OCI-LY1 (cell line): ENCODE data around the gene BLACAT1.

Experiments used
- H2AFZ ChIP-seq: fragments of 200-600 bp; sonication (generic), shearing (Covaris generic); 2 replicates; pipeline ENCODE4 v1.6.0; 2014; ENCODE audit warnings: antibody characterized with exemption, mild to moderate bottlenecking, low read length
- H3F3A ChIP-seq: fragments of 200-600 bp; sonication (generic), shearing (Covaris generic); 2 replicates; pipeline ENCODE4 v1.6.0; 2014; ENCODE audit warnings: mild to moderate bottlenecking, antibody characterized with exemption, low read length, moderate library complexity; ENCODE audit not compliant: insufficient read depth
- H3K27ac ChIP-seq: fragments of 200-600 bp; sonication (generic); 2 replicates; pipeline ENCODE4 v1.5.1; 2014; ENCODE audit warnings: low read length, mixed run types, mild to moderate bottlenecking, low read depth; ENCODE audit not compliant: poor library complexity, severe bottlenecking
- H3K27me3 ChIP-seq: fragments of 200-600 bp; sonication (generic); 2 replicates; pipeline ENCODE4 v1.6.0; 2014; ENCODE audit warnings: antibody characterized with exemption, mild to moderate bottlenecking, low read length, moderate library complexity; ENCODE audit not compliant: insufficient read depth
- H3K36me3 ChIP-seq: fragments of 200-600 bp; sonication (generic); 2 replicates; pipeline ENCODE4 v1.6.1; 2014; ENCODE audit warnings: mild to moderate bottlenecking, antibody characterized with exemption, low read length, moderate library complexity, mixed read lengths; ENCODE audit not compliant: insufficient read depth
- H3K4me1 ChIP-seq: fragments of 200-600 bp; sonication (generic); 2 replicates; pipeline ENCODE4 v1.5.1; 2014; ENCODE audit warnings: mild to moderate bottlenecking, low read length, moderate library complexity; ENCODE audit not compliant: insufficient read depth, severe bottlenecking
- H3K4me2 ChIP-seq: fragments of 200-600 bp; sonication (generic), shearing (Covaris generic); 2 replicates; pipeline ENCODE4 v1.6.1; 2014; ENCODE audit warnings: low read length
- H3K4me3 ChIP-seq: fragments of 200-600 bp; sonication (generic); 2 replicates; pipeline ENCODE4 v1.5.1; 2014; ENCODE audit warnings: low read length, low read depth, mild to moderate bottlenecking, mixed read lengths; ENCODE audit not compliant: poor library complexity, severe bottlenecking
- H3K79me2 ChIP-seq: fragments of 200-600 bp; shearing (Covaris generic); 2 replicates; pipeline ENCODE4 v1.6.1; 2016; ENCODE audit warnings: mixed run types, low read length, mixed read lengths; ENCODE audit not compliant: insufficient read depth
- H3K9ac ChIP-seq: fragments of 200-600 bp; sonication (generic), shearing (Covaris generic); 2 replicates; pipeline ENCODE4 v1.6.1; 2014; ENCODE audit warnings: mild to moderate bottlenecking, low read length, mixed read lengths
- H3K9me2 ChIP-seq: fragments of 200-600 bp; sonication (generic), shearing (Covaris generic); 2 replicates; pipeline ENCODE4 v1.6.1; 2014; ENCODE audit warnings: low read depth, mild to moderate bottlenecking, low read length, mixed read lengths
- H3K9me3 ChIP-seq: fragments of 200-600 bp; shearing (Covaris generic); 2 replicates; pipeline ENCODE4 v1.6.1; 2014; ENCODE audit warnings: low read length, mixed read lengths
- H4K20me1 ChIP-seq: fragments of 200-600 bp; sonication (generic), shearing (Covaris generic); 2 replicates; pipeline ENCODE4 v1.6.0; 2016; ENCODE audit warnings: mild to moderate bottlenecking, low read length; ENCODE audit not compliant: insufficient read depth
- CTCF ChIP-seq: fragments of 200-600 bp; sonication (generic), shearing (Covaris generic); IDR thresholded peaks from 2 replicates; pipeline ENCODE4 v1.5.1; 2017; ENCODE audit warnings: mild to moderate bottlenecking, antibody characterized with exemption, low read length, moderate library complexity, mixed read lengths
- EZH2 ChIP-seq: fragments of 200-600 bp; sonication (generic), shearing (Covaris generic); IDR thresholded peaks from 2 replicates; pipeline ENCODE4 v1.8.0; 2017; ENCODE audit warnings: borderline replicate concordance, mixed run types, mild to moderate bottlenecking, antibody characterized with exemption, low read length, moderate library complexity, mixed read lengths

BLACAT1 gene

DNA sequence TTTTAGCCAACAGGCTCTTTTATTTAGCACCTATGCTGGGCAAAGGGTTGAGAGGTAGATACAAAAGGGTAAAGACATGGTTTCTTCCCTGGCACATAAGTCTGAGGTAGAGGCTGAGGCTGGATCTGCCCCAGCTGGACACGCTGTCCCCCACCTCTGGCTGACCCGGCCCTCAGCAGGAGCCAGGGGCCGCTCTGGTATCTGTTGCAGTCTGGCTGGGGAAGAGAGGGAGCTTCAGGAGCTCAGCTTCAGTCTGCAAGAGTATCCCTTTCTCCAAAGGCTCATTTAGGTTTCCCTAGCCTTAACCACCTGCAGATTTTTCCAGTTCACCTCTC is 14.2 kb downstream of the BLACAT1 start:
- no peaks in the 10 kb centered on the region for H3K9me2 ChIP-seq
- no peak overlapping the region for H2AFZ ChIP-seq
- H3K27me3 ChIP-seq: peaks cover 4% of the 10 kb centered on the region; the same call in 1 of the 2 replicates
- no peaks in the 10 kb centered on the region for H3F3A ChIP-seq
- H3K36me3 ChIP-seq: no peaks in the 10 kb centered on the region
- no peaks in the 10 kb centered on the region for H4K20me1 ChIP-seq
- peaks cover 16% of the 10 kb centered on the region for H3K4me1 ChIP-seq
- TF ChIP-seq EZH2: no peak
- no peak for TF ChIP-seq CTCF
- H3K79me2 ChIP-seq: no peaks in the 10 kb centered on the region
- H3K9ac ChIP-seq: no peak overlapping the region
- H3K4me2 ChIP-seq: no peak overlapping the region
- H3K9me3 ChIP-seq: no peaks in the 10 kb centered on the region
- no peak overlapping the region for H3K27ac ChIP-seq
- no peak overlapping the region for H3K4me3 ChIP-seq

GRCh38 chr1:205441318-205441633 is 14.6 kb downstream of the BLACAT1 start:
- H3K27me3 ChIP-seq: peaks cover 4% of the 10 kb centered on the region; the same call in 1 of the 2 replicates
- no peaks in the 10 kb centered on the region for H3K36me3 ChIP-seq
- H3F3A ChIP-seq: no peaks in the 10 kb centered on the region
- no peak for TF ChIP-seq CTCF
- no peak for TF ChIP-seq EZH2
- H4K20me1 ChIP-seq: no peaks in the 10 kb centered on the region
- H3K9me2 ChIP-seq: no peaks in the 10 kb centered on the region
- no peak overlapping the region for H3K9ac ChIP-seq
- peaks cover 16% of the 10 kb centered on the region for H3K4me1 ChIP-seq
- H3K4me2 ChIP-seq: peak overlapping the region; percentile 60
- H3K4me3 ChIP-seq: no peak overlapping the region
- no peaks in the 10 kb centered on the region for H3K79me2 ChIP-seq
- no peaks in the 10 kb centered on the region for H3K9me3 ChIP-seq
- H3K27ac ChIP-seq: no peak overlapping the region
- H2AFZ ChIP-seq: no peak overlapping the region

DNA sequence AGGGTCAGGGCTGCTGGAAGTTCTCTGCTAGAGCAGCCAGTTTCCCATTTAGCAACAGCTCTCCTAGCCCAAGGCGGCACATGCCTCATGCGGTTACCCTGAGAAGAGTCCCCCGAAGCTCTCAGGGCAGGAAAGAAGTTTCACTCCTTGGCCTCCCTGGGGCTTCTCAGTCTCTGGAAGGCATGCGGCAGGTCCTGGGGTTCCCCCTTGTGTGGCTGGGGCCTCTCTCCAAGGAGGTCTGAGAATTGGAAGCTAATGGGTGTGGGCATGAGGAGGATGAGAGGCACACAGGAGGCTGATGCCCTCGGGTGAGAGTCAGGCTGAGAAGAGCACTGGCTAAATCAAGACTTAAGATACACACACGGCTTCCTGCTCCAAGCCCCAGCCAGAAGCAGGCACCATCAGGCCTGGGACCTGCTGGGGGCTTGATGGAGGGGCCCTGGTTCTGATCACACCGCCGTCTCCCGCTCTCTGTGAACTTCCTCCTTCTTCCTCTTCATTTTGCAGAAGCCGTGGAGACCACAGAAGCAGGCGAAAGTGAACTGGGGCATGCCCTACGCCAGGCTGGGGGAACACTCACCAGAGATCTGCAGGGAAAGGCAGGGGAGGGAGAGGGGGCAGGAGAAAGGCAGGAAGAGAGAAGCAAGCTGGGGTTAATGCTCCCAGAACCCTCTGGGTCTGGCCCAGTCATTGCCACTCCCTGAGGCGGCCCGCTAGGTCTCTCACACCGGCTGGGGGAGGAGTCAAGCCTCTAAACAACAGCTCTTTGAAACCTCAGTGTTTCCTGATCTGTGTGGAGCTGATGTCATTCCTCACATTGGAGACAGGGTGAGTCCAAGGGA is 15.1 kb downstream of the BLACAT1 start:
- no peaks in the 10 kb centered on the region for H3F3A ChIP-seq
- no peaks in the 10 kb centered on the region for H3K9me3 ChIP-seq
- H3K4me2 ChIP-seq: peak overlapping the region; percentile 60
- peak overlapping the region; percentile 40; the same call in 1 of the 2 replicates for H3K9ac ChIP-seq
- H2AFZ ChIP-seq: peak overlapping the region; percentile 74
- peaks cover 16% of the 10 kb centered on the region for H3K4me1 ChIP-seq
- H3K9me2 ChIP-seq: no peaks in the 10 kb centered on the region
- no peak overlapping the region for H3K27ac ChIP-seq
- TF ChIP-seq EZH2 (no peak), CTCF (no peak)
- peaks cover 4% of the 10 kb centered on the region; the same call in 1 of the 2 replicates for H3K27me3 ChIP-seq
- H3K79me2 ChIP-seq: no peaks in the 10 kb centered on the region
- H3K4me3 ChIP-seq: peak overlapping the region; percentile 41
- no peaks in the 10 kb centered on the region for H3K36me3 ChIP-seq
- no peaks in the 10 kb centered on the region for H4K20me1 ChIP-seq
